ENCODE results near the gene ARHGEF3.

The ARHGEF3 gene

DNA sequence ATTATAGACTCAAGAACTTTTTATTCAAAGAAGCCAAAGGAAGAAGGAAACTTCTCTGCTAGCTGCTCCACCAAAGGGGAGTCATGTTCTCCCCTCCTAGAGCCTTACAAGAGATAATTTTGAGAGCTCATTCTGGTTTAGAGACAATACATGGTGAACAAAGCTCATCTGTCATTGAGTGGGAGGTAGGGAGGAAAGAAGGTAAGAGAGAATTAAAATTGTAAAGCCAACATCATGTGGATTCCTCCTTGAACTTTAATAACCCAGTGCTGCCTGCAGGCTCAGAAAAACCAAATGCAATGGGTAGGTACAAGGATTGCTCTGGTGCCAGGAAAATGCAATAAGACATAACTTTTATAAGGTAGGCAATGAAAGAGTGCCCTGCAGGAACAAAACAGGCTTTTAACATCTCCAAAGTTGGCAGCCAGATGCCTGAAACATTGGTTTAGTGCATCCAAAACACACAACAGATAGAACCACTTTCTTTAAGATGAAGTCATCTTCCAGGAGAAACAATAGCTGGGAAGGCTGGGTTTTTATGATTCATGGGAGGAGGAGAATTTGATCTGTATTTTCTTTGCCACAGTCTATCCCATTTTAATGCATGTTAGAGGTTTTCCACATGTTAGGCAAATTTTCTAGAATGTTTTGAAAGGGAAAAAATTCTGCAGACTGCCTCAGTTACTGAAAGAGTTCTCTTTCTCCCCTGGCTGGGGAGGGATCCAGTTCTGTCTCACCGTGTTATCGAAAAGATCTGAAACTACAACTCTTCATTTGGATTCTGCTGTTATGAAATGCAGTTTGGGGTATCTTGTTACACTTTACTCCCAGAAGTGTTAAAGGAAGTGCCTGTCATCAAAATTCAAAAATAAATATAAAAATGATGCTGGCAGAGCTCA lies 11.3 kb upstream of the ARHGEF3 start:
- DNase-seq (ENCODE audit: insufficient read length, low spot score) (no peak), FAIRE-seq (no peak)
- TF ChIP-seq PAX5 (IDR thresholded peaks at IDR 0.05; ENCODE audit: insufficient read depth, low read length, severe bottlenecking): no peak
- no peak for TF ChIP-seq POLR2A (IDR thresholded peaks at IDR 0.05; ENCODE audit: low read depth, low read length)
- TF ChIP-seq SPI1 (IDR thresholded peaks at IDR 0.05; ENCODE audit: low read depth, low read length): no peak
- TF ChIP-seq POLR2AphosphoS5 (IDR thresholded peaks at IDR 0.05; ENCODE audit: low read depth, low read length): no peak
- TF ChIP-seq TAF1 (IDR thresholded peaks at IDR 0.05; ENCODE audit: low read depth, low read length): no peak

DNA sequence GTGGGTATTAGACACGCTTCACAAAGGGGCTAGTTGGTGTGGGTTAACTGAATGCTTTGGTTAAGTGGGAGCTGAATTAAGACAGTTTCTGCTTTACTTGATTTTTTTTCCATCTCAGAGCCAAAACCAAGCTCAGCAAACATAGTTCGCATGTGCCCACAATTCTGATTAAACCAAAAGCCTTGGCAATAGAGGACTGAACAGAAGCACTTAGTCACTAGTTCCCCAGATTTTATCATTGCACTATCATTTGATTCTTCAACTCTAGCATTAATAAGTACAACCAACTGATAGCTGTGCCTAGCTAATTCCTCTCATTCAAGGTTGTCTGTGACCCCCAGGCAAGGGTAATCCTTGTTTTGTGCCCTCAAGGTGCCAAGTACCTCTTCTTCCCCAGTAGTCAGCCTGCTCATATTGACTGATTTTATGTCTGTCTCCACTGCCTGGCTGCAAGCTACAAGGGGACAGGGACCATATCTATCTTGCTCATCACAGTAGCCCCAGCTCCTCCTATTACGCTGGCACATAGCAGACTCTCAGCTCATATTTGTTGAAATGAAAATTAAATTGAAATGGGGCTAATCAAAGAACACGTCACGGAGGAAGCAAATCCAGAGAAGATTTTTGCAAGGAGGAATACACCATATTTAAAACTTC lies 9.9 kb upstream of the ARHGEF3 start:
- no peak for DNase-seq (ENCODE audit: insufficient read length, low spot score)
- TF ChIP-seq TAF1 (IDR thresholded peaks at IDR 0.05; ENCODE audit: low read depth, low read length): no peak
- TF ChIP-seq SPI1 (IDR thresholded peaks at IDR 0.05; ENCODE audit: low read depth, low read length): no peak
- no peak for TF ChIP-seq PAX5 (IDR thresholded peaks at IDR 0.05; ENCODE audit: insufficient read depth, low read length, severe bottlenecking)
- TF ChIP-seq POLR2AphosphoS5 (IDR thresholded peaks at IDR 0.05; ENCODE audit: low read depth, low read length): no peak
- no peak for TF ChIP-seq POLR2A (IDR thresholded peaks at IDR 0.05; ENCODE audit: low read depth, low read length)
- no peak for TF ChIP-seq POU2F2 (IDR thresholded peaks at IDR 0.05; ENCODE audit: low read depth, low read length)
- FAIRE-seq: peak; percentile 52

DNA sequence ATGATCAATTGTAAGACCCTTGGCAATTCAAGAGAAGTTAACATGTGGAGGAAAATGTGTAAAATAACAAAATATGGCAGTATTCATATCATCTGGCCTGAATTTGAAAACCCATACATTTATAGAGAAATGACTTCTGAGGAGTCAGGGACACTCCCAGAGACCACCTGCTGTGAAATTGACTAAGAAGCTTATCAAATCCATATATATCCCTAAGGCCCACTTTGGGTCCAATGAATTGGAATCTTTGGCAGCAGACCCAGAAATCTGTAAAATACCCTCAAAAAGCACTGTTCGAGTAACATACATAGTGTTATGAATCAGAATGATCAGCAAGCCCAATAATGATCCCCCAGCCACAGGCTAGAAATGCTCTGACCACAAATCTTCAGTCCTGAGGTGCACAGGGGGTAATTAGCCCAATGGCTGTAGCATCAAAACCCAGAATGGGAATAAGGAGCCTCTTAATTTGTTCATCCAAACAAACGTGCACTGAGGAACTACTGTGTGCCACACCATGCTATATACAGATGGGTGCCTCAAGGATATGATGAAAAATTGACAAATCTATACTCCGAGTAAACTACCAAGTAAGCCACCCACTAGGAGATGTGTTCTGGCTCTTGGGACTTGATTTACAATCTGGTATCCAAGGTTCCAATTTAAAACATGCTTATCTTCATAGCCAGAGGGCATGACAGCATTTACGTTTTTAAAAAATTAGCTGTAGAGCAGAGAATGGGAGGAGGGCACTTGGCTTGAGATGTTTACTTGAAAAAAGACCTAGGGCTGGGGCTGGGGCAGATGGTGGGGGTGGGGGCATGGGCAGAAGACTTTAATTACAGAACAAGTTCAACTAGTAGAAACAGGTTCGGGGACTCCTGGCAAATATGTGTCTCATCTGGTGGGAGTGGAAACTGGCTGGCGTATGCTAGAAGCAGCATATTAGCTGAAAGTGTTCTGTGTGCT lies 9.1 kb upstream of the ARHGEF3 start:
- TF ChIP-seq POU2F2 (IDR thresholded peaks at IDR 0.05; ENCODE audit: low read depth, low read length) (no peak), POLR2A (IDR thresholded peaks at IDR 0.05; ENCODE audit: low read depth, low read length) (no peak), POLR2AphosphoS5 (IDR thresholded peaks at IDR 0.05; ENCODE audit: low read depth, low read length) (no peak), TAF1 (IDR thresholded peaks at IDR 0.05; ENCODE audit: low read depth, low read length) (no peak), PAX5 (IDR thresholded peaks at IDR 0.05; ENCODE audit: insufficient read depth, low read length, severe bottlenecking) (no peak), SPI1 (IDR thresholded peaks at IDR 0.05; ENCODE audit: low read depth, low read length) (no peak)
- FAIRE-seq: no peak
- DNase-seq (ENCODE audit: insufficient read length, low spot score): no peak

DNA sequence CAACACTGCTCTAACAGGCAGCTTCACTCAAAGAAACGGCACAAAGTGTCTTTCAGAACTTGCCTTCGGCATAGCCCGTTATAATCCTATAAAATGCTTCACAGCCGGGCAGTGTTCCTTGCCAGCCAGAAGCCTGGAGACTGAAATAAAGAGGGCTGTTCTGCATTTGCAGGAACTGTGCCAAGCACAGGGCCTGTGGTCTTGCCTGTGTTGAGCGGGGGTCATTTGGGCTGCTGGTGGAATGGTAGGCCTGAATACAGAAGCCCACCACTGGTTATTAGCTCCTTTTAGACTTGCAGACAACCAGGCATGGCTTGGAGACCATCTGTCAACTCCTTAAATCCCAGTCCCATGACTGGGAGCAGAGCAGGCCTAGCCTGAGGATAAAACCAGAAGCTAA lies 4.7 kb upstream of the ARHGEF3 start:
- FAIRE-seq: no peak
- no peak for TF ChIP-seq POU2F2 (IDR thresholded peaks at IDR 0.05; ENCODE audit: low read depth, low read length)
- no peak for TF ChIP-seq TAF1 (IDR thresholded peaks at IDR 0.05; ENCODE audit: low read depth, low read length)
- no peak for TF ChIP-seq PAX5 (IDR thresholded peaks at IDR 0.05; ENCODE audit: insufficient read depth, low read length, severe bottlenecking)
- no peak for TF ChIP-seq SPI1 (IDR thresholded peaks at IDR 0.05; ENCODE audit: low read depth, low read length)
- TF ChIP-seq POLR2A (IDR thresholded peaks at IDR 0.05; ENCODE audit: low read depth, low read length): no peak
- no peak for TF ChIP-seq POLR2AphosphoS5 (IDR thresholded peaks at IDR 0.05; ENCODE audit: low read depth, low read length)
- DNase-seq (ENCODE audit: insufficient read length, low spot score): no peak

DNA sequence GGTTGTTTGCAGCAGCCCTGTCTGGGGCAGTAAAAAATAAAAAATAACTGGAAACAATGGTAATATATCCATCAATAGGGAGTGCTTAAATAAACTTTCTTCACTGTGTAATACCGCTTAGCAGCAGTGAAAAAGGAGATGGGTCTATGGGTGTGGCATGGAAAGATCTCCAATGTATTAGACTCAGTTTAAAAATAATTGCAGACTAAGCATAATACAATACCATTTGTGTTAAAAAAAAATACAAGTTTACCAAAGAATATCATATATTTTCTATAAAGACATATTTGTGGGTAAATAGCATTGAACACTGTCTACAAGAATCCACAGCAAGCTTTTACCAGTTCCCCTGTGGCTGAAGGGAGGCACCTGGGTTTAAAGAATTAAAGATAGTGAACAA lies 1.0 kb upstream of the ARHGEF3 start:
- TF ChIP-seq TAF1 (IDR thresholded peaks at IDR 0.05; ENCODE audit: low read depth, low read length) (no peak), POLR2AphosphoS5 (IDR thresholded peaks at IDR 0.05; ENCODE audit: low read depth, low read length) (no peak), PAX5 (IDR thresholded peaks at IDR 0.05; ENCODE audit: insufficient read depth, low read length, severe bottlenecking) (no peak), POLR2A (IDR thresholded peaks at IDR 0.05; ENCODE audit: low read depth, low read length) (no peak), SPI1 (IDR thresholded peaks at IDR 0.05; ENCODE audit: low read depth, low read length) (no peak), POU2F2 (IDR thresholded peaks at IDR 0.05; ENCODE audit: low read depth, low read length) (no peak)
- DNase-seq (ENCODE audit: insufficient read length, low spot score): no peak
- FAIRE-seq: no peak

DNA sequence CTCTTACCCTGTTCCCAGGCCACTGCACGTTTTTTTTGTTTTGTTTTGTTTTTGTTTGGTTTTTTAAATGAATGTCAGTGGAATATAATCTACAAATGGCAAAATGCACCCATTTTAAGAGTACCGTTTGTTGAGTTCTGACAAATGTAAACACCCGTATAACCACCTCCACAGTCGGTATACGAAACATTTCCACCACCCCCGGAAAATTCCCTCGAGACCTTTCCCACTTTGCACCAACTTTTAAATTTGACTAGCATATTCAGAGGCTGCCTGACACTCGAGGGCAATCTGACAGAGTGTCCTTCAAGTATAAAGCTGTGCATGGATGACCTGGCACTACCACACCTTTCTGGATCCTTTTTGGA lies 613 bp upstream of the ARHGEF3 start:
- DNase-seq (ENCODE audit: insufficient read length, low spot score) (no peak), FAIRE-seq (no peak)
- no peak for TF ChIP-seq TAF1 (IDR thresholded peaks at IDR 0.05; ENCODE audit: low read depth, low read length)
- TF ChIP-seq POLR2A (IDR thresholded peaks at IDR 0.05; ENCODE audit: low read depth, low read length): no peak
- no peak for TF ChIP-seq PAX5 (IDR thresholded peaks at IDR 0.05; ENCODE audit: insufficient read depth, low read length, severe bottlenecking)
- TF ChIP-seq POU2F2 (IDR thresholded peaks at IDR 0.05; ENCODE audit: low read depth, low read length): no peak
- no peak for TF ChIP-seq POLR2AphosphoS5 (IDR thresholded peaks at IDR 0.05; ENCODE audit: low read depth, low read length)
- TF ChIP-seq SPI1 (IDR thresholded peaks at IDR 0.05; ENCODE audit: low read depth, low read length): no peak

DNA sequence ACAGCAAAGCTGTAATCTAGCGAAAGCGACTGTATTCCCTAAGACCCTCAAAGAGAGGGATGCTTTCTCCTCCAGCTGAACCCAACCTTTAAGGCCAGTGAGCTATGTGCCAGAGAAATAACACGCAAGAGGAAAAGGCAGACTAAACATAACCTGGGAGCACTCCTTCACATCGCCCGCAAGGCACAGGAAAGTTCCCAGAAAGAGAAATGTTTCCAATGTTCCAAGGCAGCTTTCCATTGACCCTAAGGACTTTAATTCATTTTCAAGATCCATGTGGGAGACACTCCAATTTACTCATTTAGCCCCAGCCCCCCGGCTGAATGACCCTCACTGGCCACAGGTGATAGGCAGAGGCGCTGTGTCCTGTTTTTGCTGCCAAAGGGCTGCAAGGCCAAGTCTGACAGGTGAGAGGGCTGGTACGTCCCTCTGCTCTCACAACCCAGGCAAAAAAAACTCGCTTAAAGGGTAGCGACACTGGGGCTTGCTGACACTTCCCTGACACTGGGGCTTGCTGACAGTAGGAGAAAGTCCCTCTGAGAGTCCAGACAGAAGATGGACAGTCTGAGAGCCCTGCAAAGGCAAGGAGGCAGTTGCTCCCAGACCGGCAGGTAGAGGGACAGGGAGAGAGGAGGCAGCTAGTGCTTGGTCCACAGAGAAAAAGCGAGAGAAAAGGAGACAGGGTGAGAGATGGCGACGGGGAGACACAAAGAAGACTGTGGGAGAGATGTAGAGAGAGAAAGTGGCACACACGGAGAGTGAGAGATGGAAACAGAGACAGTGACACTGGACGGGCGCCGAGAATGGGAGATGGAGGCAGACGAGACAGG lies 702 bp downstream of the ARHGEF3 start:
- FAIRE-seq (no peak), DNase-seq (ENCODE audit: insufficient read length, low spot score) (no peak)
- no peak for TF ChIP-seq POLR2AphosphoS5 (IDR thresholded peaks at IDR 0.05; ENCODE audit: low read depth, low read length)
- no peak for TF ChIP-seq POLR2A (IDR thresholded peaks at IDR 0.05; ENCODE audit: low read depth, low read length)
- TF ChIP-seq PAX5 (IDR thresholded peaks at IDR 0.05; ENCODE audit: insufficient read depth, low read length, severe bottlenecking): no peak
- no peak for TF ChIP-seq TAF1 (IDR thresholded peaks at IDR 0.05; ENCODE audit: low read depth, low read length)

DNA sequence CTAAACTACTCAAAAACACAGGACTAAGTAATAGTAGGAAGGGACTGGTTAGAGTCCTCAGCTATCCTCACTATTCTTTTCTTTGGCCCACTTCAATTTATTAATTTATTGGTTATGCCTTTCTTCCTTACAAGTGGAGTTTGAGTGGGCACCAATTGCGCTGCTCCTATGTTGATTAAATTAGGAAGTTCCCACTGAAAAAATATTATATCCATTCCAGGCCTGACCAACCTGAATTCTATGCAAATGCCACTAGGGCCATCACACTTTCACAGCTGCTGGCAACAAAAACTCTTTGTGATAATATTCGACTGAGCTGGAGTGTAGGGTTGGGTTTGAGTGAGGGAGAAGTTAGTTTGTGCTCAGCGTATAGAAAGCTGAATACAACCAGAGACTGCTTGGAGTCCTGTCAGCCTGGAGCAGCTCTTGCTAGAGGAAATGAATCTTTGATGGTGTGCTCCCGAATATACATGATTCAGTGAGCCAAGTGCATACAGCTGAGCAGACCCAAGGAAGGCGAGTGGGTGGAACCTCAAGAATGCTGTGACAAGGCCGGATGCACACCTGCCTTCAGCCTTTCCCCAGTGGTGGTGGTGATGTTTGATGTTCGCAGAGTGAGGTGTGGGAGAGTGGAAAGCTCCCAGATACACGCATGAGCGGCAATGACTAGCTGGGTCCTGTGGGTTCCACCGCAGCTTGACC lies 1.5 kb downstream of the ARHGEF3 start:
- TF ChIP-seq PAX5 (IDR thresholded peaks at IDR 0.05; ENCODE audit: insufficient read depth, low read length, severe bottlenecking) (no peak), TAF1 (IDR thresholded peaks at IDR 0.05; ENCODE audit: low read depth, low read length) (no peak)
- DNase-seq (ENCODE audit: insufficient read length, low spot score): no peak
- peak; percentile 89 for FAIRE-seq
